HepG2 (cell line): ENCODE measurements around the gene AIP. TPM values are rescaled to one million over a fixed set of nuclear protein-coding genes. Genes with fewer than 3 reads are reported as not detected.

Experiments used
- ARID5B ChIP-seq: IDR thresholded peaks from 2 replicates; pipeline ENCODE4 v1.4.0; 2020; ENCODE audit warnings: mild to moderate bottlenecking, missing genetic modification reagents
- ATF7 ChIP-seq, 2 experiments: fragments of 450-650 bp in 1 of 2; sonication (generic) in 1 of 2; formaldehyde crosslinking in 1 of 2; IDR thresholded peaks; 2 replicates each; pipeline versions ENCODE4 v1.4.0 to v1.6.1; 2016 to 2020; ENCODE audit warnings: antibody characterized with exemption in 1 of 2, mild to moderate bottlenecking in 1 of 2, missing genetic modification reagents in 1 of 2
- BRCA1 ChIP-seq: sonication (generic); formaldehyde crosslinking; IDR thresholded peaks from 2 replicates; pipeline ENCODE4 v1.4.0; 2020; ENCODE audit warnings: missing genetic modification reagents
- CHD4 ChIP-seq: fragments of 200-600 bp; sonication (generic); IDR thresholded peaks from 2 replicates; pipeline ENCODE4 v1.7.0; 2017; ENCODE audit warnings: mild to moderate bottlenecking, low read length, borderline replicate concordance
- GTF3A ChIP-seq: sonication (generic); formaldehyde crosslinking; conservative IDR thresholded peaks from 2 replicates; pipeline ENCODE4 v1.4.0; 2020; ENCODE audit warnings: mild to moderate bottlenecking, missing genetic modification reagents
- HIC2 ChIP-seq: sonication (generic); formaldehyde crosslinking; IDR thresholded peaks from 2 replicates; pipeline ENCODE4 v1.9.0; 2022; ENCODE audit warnings: low read depth, missing genetic modification reagents
- HNF4A ChIP-seq: sonication (generic); formaldehyde crosslinking; IDR thresholded peaks from 2 replicates; pipeline ENCODE4 v1.4.0; 2020; ENCODE audit warnings: missing genetic modification reagents
- MTF2 ChIP-seq: sonication (generic); formaldehyde crosslinking; IDR thresholded peaks from 2 replicates; pipeline ENCODE4 v1.5.0; 2020; ENCODE audit warnings: missing genetic modification reagents, borderline replicate concordance
- NONO ChIP-seq, 2 experiments: fragments of 450-650 bp in 1 of 2; sonication (generic) in 1 of 2; formaldehyde crosslinking in 1 of 2; IDR thresholded peaks in 1 of 2; conservative IDR thresholded peaks in 1 of 2; 2 replicates each; pipeline versions ENCODE4 v1.6.1 to v1.8.0; 2017 to 2022; ENCODE audit warnings: mild to moderate bottlenecking in 1 of 2, missing genetic modification reagents in 1 of 2, moderate library complexity in 1 of 2
- RBM22 ChIP-seq: fragments of 200-400 bp; formaldehyde crosslinking; optimal IDR thresholded peaks from 2 replicates; pipeline ENCODE3; 2017; ENCODE audit warnings: mild to moderate bottlenecking, low read length, moderate library complexity
- RORA ChIP-seq: sonication (generic); formaldehyde crosslinking; IDR thresholded peaks from 2 replicates; pipeline ENCODE4 v1.5.0; 2020; ENCODE audit warnings: mild to moderate bottlenecking, missing genetic modification reagents, moderate library complexity
- SAFB2 ChIP-seq: sonication (generic); formaldehyde crosslinking; IDR thresholded peaks from 2 replicates; pipeline ENCODE4 v1.5.1; 2020; ENCODE audit warnings: missing genetic modification reagents, low read depth, mild to moderate bottlenecking, borderline replicate concordance
- SP5 ChIP-seq: IDR thresholded peaks from 2 replicates; pipeline ENCODE4 v1.6.1; 2016; ENCODE audit warnings: low read depth, borderline replicate concordance
- ZMAT3 ChIP-seq: sonication (generic); formaldehyde crosslinking; conservative IDR thresholded peaks from 2 replicates; pipeline ENCODE4 v1.7.0; 2021; ENCODE audit warnings: missing genetic modification reagents
- ZNF180 ChIP-seq: sonication (generic); formaldehyde crosslinking; IDR thresholded peaks from 2 replicates; pipeline ENCODE4 v1.4.0; 2020; ENCODE audit warnings: low read depth, missing genetic modification reagents, borderline replicate concordance
- ZNF230 ChIP-seq: sonication (generic); formaldehyde crosslinking; IDR thresholded peaks from 2 replicates; pipeline ENCODE4 v1.4.0; 2020; ENCODE audit warnings: mild to moderate bottlenecking, missing genetic modification reagents
- ZNF510 ChIP-seq: sonication (generic); formaldehyde crosslinking; IDR thresholded peaks from 2 replicates; pipeline ENCODE4 v1.4.0; 2020; ENCODE audit warnings: low read depth, mild to moderate bottlenecking, missing genetic modification reagents
- ZNF580 ChIP-seq: IDR thresholded peaks from 2 replicates; pipeline ENCODE4 v1.6.1; 2016; ENCODE audit warnings: low read depth, borderline replicate concordance
- ZNF614 ChIP-seq: IDR thresholded peaks from 2 replicates; pipeline ENCODE4 v1.6.1; 2018; ENCODE audit warnings: missing biosample characterization, missing genetic modification reagents, inconsistent platforms, borderline replicate concordance
- ZNF615 ChIP-seq: sonication (generic); formaldehyde crosslinking; IDR thresholded peaks from 2 replicates; pipeline ENCODE4 v1.5.0; 2020; ENCODE audit warnings: mild to moderate bottlenecking, missing genetic modification reagents, borderline replicate concordance
- ZNF616 ChIP-seq: sonication (generic); formaldehyde crosslinking; IDR thresholded peaks from 2 replicates; pipeline ENCODE4 v1.5.0; 2020; ENCODE audit warnings: low read depth, mild to moderate bottlenecking, missing genetic modification reagents
- ZNF766 ChIP-seq: sonication (generic); formaldehyde crosslinking; IDR thresholded peaks from 2 replicates; pipeline ENCODE4 v1.5.0; 2020; ENCODE audit warnings: missing genetic modification reagents, borderline replicate concordance
- ZNF768 ChIP-seq: sonication (generic); formaldehyde crosslinking; IDR thresholded peaks from 2 replicates; pipeline ENCODE4 v1.4.0; 2020; ENCODE audit warnings: missing genetic modification reagents
- ZNF772 ChIP-seq: sonication (generic); formaldehyde crosslinking; IDR thresholded peaks from 2 replicates; pipeline ENCODE4 v1.5.0; 2020; ENCODE audit warnings: mild to moderate bottlenecking, missing genetic modification reagents
- polyA plus RNA-seq, 8 experiments: library from polyadenylated mRNA; depleted of rRNA in 3 of 8; stranded (reverse) in 7 of 8; unstranded in 1 of 8; fragments of >200 nt; fragmentation: Illumina TruSeq in 4 of 8; extraction: Trizol in 4 of 8; gene quantifications; 2 replicates each; pipeline versions ENCODE4 v1.2.1 to v1.2.3, GENCODE V29; 2011 to 2016; ENCODE audit warnings: low read depth in 4 of 8, missing spikeins in 1 of 8, mixed read lengths in 1 of 8; ENCODE audit not compliant: insufficient read depth in 1 of 8
- total RNA-seq, 5 experiments: library from RNA; depleted of rRNA; stranded (reverse); fragments of >200 nt; fragmentation: Illumina TruSeq; extraction: Trizol; gene quantifications; 2 replicates each; pipeline ENCODE4 v1.2.3, GENCODE V29; 2016; ENCODE audit warnings: low read depth in 1 of 5

The AIP gene
- total and polyA plus RNA-seq, 2 of the 13 experiments (the other 11 are each of a cell fraction or from before 2014, with no cell fraction given) = 51.8 to 110 TPM

GRCh38 chr11:67508486-67509121 is 25.8 kb downstream of the AIP start (continued):
- no peak for TF ChIP-seq RORA (CRISPR knock-in tag)
- TF ChIP-seq NONO (IDR thresholded peaks at IDR 0.05) = no peak
- TF ChIP-seq NONO (CRISPR knock-in tag; conservative IDR thresholded peaks at IDR 0.05) = peak; percentile 41
- 0 out of 2 replicates have a peak, but pooled peaks have one; percentile 5 for TF ChIP-seq CHD4
- no peak for TF ChIP-seq ARID5B (CRISPR knock-in tag)
- peak; percentile 73; the same call in 1 of the 2 replicates for TF ChIP-seq ZNF766
- TF ChIP-seq ATF7 (IDR thresholded peaks at IDR 0.05) = no peak
- TF ChIP-seq ATF7 (CRISPR knock-in tag; IDR thresholded peaks at IDR 0.05) = peak; percentile 84; the same call in 1 of the 2 replicates
- 0 out of 2 replicates have a peak, but pooled peaks have one; percentile 26 for TF ChIP-seq ZNF614 (CRISPR knock-in tag)
- TF ChIP-seq ZNF510 (CRISPR knock-in tag) = peak; percentile 89; the same call in 1 of the 2 replicates
- peak; percentile 51; the same call in 1 of the 2 replicates for TF ChIP-seq BRCA1
- peak; percentile 42; the same call in 1 of the 2 replicates for TF ChIP-seq SP5 (CRISPR knock-in tag)
- peak; percentile 64; the same call in 1 of the 2 replicates for TF ChIP-seq SAFB2 (CRISPR knock-in tag)
- peak; percentile 56; the same call in 1 of the 2 replicates for TF ChIP-seq ZNF230
- peak; percentile 31; the same call in 1 of the 2 replicates for TF ChIP-seq ZNF768 (CRISPR knock-in tag)
- TF ChIP-seq MTF2 (CRISPR knock-in tag) = no peak; the same call in 1 of the 2 replicates
- 0 out of 2 replicates have a peak, but pooled peaks have one; percentile 27 for TF ChIP-seq ZNF580 (CRISPR knock-in tag)
- no peak for TF ChIP-seq HNF4A (CRISPR knock-in tag)
- peak; percentile 90 for TF ChIP-seq RBM22
- TF ChIP-seq ZNF772 (CRISPR knock-in tag) = no peak
- peak; percentile 73; the same call in 1 of the 2 replicates for TF ChIP-seq ZNF616 (CRISPR knock-in tag)
- no peak for TF ChIP-seq ZNF180 (CRISPR knock-in tag)
- no peak for TF ChIP-seq GTF3A (CRISPR knock-in tag)
- 0 out of 2 replicates have a peak, but pooled peaks have one; percentile 30 for TF ChIP-seq HIC2 (CRISPR knock-in tag)
- TF ChIP-seq ZNF615 = no peak
- TF ChIP-seq ZMAT3 = 0 out of 2 replicates have a peak, but pooled peaks have one; percentile 13
